ENCODE data around the gene SCGB3A1.

Gene SCGB3A1

DNA sequence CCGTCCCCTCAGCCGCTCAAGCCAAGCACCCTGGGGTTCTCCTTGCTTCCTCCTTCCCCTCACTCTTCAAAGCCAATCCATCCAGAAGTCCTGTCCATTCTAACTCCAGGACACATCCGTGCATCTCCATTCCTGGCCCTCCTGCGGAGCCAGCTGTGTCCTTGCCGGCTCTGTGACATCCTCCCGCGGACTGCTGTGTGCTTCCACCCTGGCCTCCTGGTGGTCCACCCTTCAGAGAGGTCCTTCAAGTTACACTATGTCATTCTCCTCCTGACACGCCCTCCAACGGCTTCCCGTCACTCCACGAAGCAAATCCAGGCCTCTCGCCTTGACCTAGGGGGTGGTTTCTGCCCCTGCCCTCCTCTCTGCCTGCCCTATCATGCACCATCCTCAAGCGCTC, 13.0 kb upstream of the SCGB3A1 start:
- no peak for DNase-seq (ENCODE audit: low spot score)

DNA sequence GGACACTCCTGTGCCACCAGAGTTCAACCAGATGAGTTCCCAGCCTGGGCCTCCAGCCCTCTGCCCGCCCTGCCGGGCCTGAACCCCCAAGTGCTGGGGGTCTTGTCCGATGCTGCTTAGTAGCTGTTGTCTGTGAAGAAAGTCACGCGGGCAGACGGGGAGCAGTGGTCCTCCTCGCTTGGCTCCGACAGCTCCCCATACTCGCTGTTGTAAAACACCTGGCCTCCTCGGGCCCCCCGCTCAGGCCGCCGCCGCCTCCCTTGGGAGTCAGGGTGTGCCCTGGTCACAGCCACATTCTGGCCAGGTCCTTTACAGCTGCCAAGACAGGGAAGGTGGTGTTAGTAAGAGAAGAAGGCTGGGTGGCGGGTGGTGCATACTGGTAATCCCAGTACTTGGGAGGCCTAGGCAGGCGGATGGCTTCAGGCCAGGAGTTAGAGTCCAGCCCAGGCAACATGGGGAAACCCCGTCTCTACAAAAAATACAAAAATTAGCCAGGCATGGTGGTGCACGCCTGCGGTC, 11.8 kb upstream of the SCGB3A1 start:
- DNase-seq (ENCODE audit: low spot score), result no peak

DNA sequence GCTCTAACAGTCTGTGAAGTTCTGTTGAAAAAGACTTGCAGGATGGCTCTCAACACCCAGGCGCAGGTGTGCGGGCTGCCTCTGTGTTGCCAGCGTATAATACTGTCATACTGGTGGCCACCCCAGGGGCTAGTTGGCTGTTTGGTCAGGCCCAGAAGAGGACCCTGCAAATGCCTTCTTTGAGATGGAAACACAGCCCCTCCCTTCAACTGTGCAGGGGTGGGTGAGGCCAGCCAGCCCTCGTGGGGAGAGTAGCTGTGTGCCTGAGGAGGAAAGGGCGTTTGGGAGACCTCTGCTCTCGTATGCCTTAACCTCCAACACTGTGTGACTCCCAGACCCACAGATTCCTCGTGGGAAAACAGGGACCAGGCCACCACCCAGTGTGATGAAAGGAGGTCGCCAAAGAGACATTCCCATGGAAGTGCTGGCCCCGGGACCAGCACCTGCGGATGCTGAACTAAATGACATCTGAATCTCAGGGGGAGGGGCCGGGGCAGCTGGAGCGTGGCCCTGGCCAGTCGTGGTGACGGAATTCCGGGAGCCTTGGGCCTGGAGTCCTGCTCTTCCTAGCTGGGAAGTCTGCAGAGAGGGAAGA, 11.3 kb upstream of the SCGB3A1 start:
- no peak for DNase-seq (ENCODE audit: low spot score)

DNA sequence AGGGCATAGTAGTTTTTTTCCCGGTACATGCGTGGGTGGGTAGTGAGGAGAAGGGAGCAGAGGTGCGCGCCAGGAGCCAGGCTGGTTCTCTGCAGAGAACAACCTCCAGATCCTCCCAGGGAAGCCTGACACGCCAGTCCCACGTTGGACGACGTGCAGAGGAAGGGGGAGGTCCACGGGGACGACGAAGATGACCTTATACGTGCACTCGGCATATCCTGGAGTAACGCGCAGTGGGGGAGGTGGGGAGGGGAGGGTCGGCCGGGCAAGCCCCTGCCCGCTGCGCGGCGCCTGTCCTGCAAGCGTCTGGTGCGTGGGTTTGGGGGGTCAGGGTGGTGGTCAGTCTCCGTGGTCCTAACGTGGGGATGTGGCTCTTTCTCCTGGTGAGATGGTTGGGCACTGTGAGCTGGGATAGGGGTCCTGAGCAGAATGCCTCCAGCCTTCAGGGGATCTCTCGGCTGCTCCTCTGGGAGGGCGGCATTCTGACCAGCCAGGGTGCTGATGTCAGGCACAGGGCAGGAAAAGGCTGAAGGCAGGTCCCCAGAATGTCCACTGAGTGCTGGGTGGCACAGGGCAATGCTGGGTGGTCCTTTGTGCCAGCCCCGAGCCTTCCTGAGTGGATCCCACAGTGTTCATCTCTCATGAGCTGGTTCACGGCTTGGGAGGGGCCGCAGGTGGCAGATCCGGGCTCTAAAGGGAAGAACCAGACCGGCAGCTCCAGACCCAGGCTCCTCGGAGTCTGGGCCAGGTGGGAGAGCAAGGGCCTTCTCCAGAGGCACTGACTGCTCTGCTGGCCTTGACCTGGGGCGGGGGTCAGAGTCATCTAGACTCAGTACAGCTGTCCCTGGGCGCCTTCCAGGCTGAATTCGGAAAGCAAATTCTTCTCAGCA, 10.5 kb upstream of the SCGB3A1 start:
- DNase-seq (ENCODE audit: low spot score), result no peak

DNA sequence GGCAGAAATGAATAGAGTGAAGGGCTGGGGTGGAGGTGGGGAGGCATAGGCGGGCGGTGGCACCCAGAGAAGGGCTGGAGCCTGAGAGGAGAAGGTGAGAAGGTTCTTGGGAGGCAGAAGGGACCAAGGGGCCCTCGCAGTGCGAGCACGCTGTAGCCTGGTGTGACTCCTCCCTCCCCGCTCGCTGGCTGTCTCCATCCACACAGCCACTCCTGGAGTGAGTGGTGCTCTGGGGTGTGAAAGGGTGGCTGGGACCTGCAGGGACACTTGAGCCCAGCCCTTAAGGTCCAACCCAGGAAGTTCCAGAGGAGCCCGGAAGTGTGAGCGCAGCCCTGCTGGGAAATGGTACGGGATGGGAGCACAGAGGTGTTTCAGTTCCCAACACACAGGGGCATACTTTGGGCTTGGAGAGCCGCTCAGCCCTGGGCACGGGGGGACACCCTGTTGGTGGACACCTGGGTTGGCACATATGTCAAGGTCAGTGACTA, 9.3 kb upstream of the SCGB3A1 start:
- DNase-seq (ENCODE audit: low spot score), result no peak

DNA sequence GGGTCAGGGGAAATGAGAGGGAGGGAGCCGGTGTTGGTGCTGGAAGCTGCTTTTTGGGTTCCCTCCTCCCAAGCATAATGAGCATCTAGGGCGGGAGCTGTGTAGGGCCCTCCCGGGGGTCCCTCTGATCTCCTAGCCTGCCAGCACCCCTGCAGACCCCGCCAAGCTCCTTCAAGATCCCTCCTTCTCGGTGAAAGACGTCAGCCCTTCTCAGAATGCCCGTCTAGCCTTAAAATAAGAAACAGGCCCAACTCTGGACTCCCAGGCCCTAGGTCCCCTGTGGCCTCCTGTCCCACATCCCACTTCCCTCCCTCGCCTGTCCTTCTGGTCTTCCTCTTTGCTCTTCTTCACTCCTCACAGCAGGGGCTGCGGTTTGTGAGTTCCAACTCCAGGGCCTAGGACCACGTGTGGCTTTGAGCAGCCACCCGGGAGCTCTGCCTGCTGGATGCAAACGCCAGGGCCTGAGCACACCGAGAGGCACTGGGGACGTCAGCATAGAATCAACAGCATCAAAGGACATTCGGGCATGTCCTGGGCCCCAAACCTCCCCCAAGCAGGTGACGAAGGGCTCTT, 8.8 kb upstream of the SCGB3A1 start:
- no peak for DNase-seq (ENCODE audit: low spot score)

DNA sequence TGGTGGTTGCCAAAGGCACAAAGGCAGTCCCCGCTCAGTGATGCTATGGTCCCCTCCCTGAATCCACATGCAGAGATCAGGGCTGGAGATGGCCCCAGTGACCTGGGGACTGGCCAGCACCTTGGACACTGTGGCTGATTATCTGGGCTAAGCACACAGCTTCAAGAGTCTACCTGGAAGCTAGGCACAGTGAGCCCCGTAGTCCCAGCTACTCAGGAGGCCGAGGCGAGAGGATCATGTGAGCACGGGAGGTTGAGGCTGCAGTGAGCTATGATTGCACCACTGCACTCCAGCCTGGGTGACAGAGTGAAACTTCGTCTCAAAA, 8.3 kb upstream of the SCGB3A1 start:
- no peak for DNase-seq (ENCODE audit: low spot score)

DNA sequence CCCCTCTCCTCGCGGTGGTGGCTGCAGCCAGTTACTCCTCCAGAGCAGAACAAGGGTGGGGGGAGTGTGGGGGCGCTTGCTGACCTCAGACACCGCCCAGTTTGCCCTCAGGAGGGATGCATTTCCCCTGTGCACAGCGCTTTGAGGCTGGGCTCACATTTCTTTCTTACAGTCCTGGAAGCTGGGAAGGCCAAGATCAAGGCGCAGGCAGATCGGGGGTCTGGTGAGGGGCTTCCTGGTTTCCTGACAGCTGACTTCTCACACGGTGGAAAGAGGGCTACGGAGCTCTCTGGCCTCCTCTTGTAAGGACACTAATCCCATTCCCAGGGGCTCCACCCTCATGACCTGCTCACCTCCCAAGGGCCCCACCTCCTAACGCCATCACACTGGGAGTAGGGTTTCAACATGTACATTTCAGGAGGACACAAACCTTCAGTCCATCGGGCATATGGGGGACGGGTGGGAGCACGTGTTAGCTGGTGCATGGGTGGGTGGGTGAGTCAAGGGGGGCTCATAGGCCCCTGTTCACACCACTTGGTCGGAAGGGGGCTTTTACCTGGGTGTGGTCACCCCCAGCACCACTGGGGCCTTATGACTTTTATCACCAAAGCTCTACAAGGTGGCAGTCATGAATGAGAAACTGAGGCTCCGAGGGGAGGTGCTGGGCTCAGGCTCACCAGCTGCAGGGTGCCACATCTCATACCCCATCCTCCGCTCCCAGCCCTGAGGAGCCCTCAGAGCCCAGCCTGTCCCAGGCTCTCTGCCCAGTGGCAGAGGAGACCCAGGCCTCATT, 7.7 kb upstream of the SCGB3A1 start:
- no peak for DNase-seq (ENCODE audit: low spot score)

DNA sequence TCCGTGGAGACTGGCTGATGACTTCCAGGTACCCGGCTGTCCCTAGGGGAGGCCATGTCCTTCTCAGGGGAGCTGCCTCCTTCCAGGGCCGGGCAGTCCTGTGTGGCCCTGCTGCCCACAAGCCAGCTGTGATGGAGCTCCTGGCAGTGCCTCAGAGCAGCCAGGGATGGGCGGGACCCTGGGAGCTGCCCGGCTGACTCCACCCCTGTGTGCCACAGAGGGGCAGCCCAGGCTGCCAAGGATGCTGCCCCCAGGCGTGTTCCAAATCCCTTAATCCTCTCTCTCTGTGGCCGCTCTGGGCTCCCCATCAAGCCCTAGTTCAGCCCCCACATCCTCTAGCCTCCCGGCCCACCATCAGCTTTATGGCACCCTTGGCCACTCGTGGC, 7.0 kb upstream of the SCGB3A1 start:
- DNase-seq (ENCODE audit: low spot score), result no peak

DNA sequence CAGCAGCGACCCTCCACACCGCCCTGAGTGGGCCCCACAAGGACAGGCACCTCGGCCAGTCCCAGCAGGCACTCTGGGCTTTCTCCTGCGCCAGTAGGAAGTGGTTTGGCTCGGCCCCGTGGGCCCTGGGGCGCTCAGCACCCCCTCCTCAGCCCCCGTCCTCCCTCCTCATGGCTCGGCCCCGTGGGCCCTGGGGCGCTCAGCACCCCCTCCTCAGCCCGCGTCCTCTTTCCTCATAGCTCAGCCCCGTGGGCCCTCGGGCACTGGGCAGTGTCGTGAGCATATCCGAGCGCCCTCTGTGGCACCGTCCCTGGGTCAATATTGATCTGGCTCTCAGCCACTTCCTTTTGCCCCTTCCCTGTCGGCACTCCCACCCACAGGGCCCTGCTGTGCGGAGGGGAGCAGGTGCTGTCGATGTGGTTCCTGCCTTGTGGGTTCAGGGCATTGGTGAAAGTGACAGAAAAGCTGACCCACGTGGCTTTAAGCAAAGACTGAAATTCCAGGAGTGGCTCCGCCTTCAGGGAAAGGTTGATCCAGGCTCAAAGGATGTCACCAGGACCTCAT, 5.5 kb upstream of the SCGB3A1 start:
- DNase-seq (ENCODE audit: low spot score), result no peak

DNA sequence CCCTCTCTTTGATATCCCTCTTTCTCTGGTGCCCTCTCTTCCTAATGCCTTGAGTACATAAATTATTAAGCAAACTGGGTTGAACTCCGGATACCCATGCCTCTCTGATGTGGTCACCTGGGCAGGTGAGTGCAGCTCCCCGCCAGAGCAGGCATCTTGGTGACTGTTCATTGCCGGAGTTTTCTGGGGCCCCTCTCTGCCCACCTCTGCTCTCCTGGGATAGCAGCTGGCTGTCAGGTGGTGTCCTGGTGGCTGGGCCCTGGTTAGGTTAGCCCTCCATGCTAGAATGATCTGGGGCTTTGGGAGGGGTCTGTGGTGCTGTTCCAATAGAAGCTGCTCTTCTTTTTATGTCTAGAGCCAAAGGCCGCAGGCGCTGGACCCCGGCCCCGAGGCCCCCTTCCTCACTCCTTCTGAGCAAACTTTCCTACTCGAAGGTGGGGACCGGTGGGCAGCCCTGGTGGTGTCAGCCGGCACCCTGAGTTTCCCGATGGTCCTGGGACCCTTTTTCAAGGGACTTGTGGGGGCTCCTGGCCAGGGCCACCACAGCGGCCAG, 4.9 kb upstream of the SCGB3A1 start:
- no peak for DNase-seq (ENCODE audit: low spot score)

DNA sequence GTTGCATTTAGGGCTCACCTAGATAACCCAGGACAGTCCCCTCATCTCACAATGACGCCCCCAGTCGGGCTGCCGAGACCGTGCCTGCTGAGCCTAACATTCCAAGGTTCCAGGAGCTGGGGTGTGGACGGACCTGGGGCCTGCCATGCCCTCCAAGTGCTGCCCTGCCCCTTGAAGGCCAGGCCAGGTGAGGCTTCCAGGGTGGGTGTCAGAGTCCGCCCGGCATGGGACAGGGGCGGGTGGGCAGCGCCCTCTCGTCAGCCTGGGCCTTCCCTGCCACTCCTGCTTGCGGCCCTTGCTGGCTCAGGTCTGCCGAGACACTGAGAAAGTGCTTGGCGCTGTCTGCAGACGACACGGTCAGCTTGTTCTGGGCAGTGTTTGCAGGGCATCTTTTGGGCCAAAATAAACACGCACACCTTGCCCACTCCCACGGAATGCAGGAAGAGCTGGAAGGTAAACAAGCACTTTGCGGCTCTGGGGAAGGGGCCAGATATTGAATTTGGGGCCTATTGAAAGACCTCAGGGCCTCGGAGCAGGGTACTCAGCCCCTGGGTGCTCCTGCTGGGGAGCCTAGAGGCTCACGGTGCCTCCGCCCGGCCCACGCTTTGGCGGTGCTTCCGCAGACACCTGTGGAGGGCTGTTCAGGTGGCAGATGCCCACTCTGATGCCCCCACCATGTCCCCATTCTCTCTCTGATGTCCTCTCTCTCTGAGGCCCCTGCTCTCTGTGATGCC, 4.2 kb upstream of the SCGB3A1 start:
- no peak for DNase-seq (ENCODE audit: low spot score)

DNA sequence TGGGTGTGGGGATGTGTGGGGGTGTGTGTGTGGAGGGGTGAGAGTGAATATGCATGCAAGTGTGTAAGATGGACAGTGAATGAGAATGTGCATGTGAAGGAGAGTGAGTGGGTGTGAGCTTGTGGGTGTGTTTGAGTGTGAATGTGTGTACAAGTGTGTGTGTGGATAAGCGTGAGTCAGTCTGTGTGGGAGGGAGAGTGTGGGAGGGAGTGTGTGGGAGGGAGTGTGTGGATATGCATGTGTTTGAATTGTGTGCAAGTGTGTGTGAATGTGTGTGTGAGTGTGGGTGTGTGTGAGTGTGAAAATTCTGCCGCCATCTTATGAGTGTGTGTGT, 3.7 kb upstream of the SCGB3A1 start:
- DNase-seq (ENCODE audit: low spot score), result no peak

DNA sequence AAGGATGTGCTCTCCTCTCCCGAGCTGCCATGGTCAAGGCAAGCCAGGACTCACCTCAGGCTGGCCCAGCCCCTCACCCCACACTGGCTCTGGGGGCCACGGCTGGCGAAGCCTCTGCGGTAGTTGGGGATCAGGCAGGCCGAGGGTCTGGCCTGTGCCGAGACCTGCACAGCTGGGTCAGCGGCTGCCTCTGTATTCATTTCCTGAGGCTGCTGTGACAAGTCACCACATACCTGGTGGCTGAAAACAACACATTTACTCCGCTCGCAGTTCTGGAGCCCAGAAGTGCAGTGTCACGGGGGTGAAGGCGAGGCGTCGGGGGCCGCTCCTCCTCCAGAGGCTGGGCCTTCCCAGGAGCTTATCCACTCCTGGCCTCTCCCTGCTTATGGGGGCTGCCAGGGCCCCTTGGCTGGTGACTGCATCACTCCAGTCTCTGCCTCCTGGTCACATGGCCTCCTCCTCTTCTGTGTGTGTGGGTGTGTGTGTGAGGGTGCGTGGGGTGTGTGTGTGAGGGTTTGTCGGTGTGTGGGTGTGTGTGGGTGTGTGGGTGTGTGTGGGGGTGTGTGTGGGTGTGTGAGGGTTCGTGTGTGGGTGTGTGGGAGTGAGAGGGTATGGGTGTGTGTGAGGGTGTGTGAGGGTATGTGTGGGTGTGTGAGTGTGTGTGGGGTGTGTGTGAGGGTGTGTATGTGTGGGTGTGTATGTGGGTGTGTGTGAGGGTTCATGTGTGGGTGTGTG, 3.2 kb upstream of the SCGB3A1 start:
- no peak for DNase-seq (ENCODE audit: low spot score)

DNA sequence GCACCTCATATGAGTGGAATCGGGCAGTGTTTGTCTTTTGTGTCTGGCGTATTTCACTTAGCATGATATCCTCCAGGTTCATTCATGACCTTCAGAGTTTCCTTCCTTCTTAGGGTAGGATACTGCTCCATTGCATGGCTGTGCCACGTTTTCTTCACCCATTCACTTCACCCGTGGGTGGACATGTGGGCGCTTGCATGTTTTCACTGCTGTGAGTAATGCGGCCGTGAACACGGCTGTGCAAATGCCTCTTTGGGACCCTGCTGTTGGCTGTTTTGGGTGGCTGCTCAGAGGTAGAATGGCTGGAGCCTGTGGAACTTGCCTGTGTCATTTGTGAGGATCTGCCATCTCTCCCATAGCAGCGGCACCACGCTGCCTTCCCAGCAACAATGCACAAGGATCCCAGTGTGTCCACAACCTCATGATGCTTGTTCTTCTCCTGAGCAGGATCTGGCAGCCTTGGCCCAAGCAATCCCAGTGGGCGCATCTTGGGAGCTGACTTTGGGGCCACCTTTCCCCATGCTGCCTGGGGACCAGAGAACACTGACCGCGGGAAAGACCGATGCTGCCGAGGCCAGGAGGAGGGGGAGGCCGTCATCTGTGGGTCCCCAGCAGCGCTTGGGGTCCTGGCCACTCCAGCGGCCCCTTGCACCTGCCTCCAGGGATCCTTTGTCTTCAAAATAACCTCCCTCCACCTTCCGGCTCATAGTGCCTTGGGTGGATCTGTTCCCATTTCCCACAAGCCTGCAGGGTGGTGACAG, 2.3 kb upstream of the SCGB3A1 start:
- DNase-seq (ENCODE audit: low spot score), result no peak

DNA sequence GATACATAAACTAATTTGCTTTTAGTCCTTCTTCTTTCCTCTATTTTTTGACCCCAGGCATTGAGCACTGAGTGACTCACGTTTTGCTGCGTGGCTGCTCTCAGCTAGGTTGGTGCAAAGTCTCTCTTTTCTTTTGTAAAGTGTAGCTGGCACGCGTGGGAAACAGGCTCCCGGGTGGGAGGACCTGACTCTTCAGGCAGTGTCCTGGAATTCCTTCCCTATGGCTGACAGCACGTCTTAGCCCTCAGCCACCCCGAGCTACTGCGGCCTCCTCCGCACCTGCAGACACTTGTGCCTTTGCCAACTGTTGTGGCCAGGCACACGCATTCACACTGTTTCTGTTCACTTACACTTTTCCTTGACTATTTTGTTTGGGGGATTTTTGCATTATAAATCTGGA, 877 bp upstream of the SCGB3A1 start:
- no peak for DNase-seq (ENCODE audit: low spot score)

DNA sequence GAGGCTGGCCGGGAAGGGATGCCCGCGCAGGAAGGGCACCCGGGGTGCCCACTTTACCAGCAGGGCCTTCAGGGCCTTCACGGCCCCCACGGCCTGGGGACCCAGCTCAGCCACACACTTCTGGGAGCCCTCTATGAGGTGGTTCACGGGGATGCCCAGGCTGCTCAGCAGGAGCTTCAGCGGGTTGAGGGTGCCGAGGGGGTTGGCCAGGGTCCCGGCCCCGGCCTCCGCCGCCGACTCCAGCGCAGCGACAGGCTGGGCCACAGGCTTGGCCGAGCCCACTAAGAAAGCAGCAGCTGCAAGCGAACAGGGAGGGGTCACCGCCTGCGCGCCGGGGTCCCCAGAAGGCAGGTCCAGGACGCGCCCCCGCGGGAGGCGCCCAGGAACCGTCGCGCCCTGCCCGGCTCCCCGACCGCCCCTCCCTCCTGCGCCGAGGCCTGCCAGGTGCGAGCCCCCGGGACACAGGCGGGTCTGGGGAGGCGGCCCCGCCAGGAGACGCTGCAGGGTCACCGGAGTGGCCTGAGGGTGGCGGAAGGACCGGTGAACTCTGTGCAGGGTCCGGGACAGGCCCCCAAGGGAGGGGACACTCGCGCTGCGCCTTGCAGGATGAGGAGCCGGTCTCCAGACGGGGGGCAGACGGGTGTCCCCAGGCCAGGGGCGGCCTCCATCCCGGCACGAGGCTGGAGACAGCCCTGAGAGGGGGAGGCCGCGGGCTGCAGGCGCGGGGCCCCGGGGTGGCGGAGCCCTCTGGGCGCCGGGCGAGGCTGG, 572 bp downstream of the SCGB3A1 start:
- DNase-seq (ENCODE audit: low spot score), result no peak

DNA sequence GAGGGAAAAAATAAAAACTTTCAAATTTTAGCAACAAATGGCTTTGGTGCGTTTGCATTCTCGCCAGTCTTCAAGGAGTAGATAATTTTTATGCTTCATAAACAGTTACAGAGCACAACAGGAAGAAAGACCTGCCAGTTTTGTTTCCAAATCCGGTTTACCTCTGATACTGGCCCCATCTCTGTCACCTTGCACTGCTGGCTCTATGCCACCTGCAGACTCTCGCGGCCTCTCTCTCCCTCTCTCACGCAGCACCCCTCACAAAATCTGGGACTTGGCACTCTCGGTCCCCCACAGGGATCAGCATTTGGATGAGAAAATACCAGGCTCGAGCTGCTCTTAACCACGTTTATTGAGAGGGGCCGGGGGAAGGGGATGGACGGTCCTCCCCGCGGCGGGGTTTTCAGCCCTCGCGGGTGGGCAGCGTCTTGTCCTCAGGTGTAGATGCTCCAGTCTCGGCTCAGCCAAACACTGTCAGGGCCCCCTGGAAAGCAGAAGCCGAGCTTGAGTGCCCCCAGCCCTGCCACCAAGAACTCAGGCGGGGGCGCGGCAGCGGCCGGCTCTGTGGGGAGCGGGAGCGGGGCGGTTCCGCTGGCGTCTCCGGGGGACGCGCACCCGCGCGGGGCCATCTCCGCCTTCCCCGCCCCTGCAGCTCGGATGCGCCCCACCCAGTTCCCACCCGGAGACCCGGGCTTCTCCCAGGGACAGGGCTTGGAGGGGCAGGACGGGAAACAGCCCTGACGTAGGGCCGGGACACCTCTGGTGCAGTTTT, 1.3 kb downstream of the SCGB3A1 start:
- no peak for DNase-seq (ENCODE audit: low spot score)

Data from CD4-positive, alpha-beta T cell treated with Interleukin-2 at 100 ng/mL for 4 hours (primary cell).